Muscle of leg (tissue), 11 donors: ENCODE data around the gene MCF2L. TPM values are rescaled to one million over a fixed set of nuclear protein-coding genes. Genes with fewer than 3 reads are reported as not detected.

ENCODE experiments used
- DNase-seq: peaks from one replicate; pipeline ENCODE4 v3.0.0; 2013
- H3K27ac ChIP-seq: one replicate; pipeline ENCODE4 v1.5.1; 2013; ENCODE audit warnings: mild to moderate bottlenecking, low read length, control low read depth
- H3K27me3 ChIP-seq: one replicate; pipeline ENCODE4 v1.6.1; 2013; ENCODE audit warnings: low read length; ENCODE audit not compliant: control insufficient read depth, insufficient read depth
- H3K36me3 ChIP-seq: one replicate; pipeline ENCODE4 v1.6.1; 2013; ENCODE audit warnings: low read length; ENCODE audit not compliant: control insufficient read depth, insufficient read depth
- H3K4me1 ChIP-seq: one replicate; pipeline ENCODE4 v1.6.1; 2013; ENCODE audit warnings: low read length; ENCODE audit not compliant: control insufficient read depth, insufficient read depth
- H3K4me3 ChIP-seq: one replicate; pipeline ENCODE4 v1.5.1; 2013; ENCODE audit warnings: low read length, control low read depth
- H3K9me3 ChIP-seq: replicated peaks from 2 replicates; pipeline ENCODE4 v1.6.1; 2013; ENCODE audit warnings: low read depth, low read length; ENCODE audit not compliant: control insufficient read depth
- WGBS: methylation state at CpG from one replicate; pipeline ENCODE4 v1.1.5; 2013; ENCODE audit warnings: missing lambda C conversion rate; ENCODE audit not compliant: insufficient coverage; 5-methylcytosine and 5-hydroxymethylcytosine counted together
- polyA plus RNA-seq, 8 donors: library from polyadenylated mRNA; unstranded; fragments of 120-200 nt; gene quantifications; one replicate each; pipeline versions ENCODE4 v1.2.1 to v1.2.3, GENCODE V29; 2013; ENCODE audit warnings: inconsistent platforms in 1 of 8, low replicate concordance in 1 of 8; ENCODE audit not compliant: insufficient read length in 8 of 8, insufficient read depth in 1 of 8
- total RNA-seq: library from RNA; stranded (reverse); fragments of 120-200 nt; gene quantifications from one replicate; pipeline ENCODE4 v1.2.4, GENCODE V29; 2013

MCF2L gene
- total and polyA plus RNA-seq, 9 donors, result 15.9 to 27.6 (median 20.1) TPM

DNA sequence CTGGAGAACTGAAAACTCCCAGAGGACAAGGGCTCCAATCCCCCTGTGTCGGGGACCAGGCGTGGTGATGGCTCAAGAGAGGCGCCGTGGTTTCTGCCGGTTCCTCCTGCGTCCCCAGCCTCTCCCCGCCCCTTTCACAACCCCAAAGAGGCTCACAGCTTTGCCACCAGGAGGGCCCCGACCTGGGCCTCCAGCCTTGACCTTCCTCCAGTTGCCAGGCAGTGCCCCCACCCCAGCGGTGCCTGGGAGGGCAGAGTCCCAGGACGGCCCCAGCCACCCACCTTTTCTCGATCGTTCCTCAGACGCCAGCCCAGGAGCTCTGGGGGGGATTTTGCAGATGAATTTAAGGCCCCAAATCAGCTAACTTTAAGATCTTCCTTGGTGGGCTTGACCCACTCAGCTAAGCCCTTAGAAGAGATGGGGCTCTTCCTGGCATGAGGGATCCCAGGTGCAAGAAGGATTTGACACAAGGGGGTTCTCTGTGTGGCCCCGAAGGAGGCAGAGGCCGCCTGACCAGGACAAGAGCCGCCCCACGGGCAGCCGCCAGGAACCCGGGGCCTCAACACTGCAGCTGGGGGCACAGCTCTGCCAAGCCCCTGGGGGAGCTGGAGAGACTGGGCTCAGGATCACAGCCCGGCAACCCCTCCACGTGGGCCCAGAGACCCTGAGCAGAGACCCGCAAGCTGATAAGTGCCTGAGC, 47.0 kb downstream of the MCF2L start:
- H3K36me3 ChIP-seq, result peaks cover 29% of the 10 kb centered on the region
- no peak overlapping the region for H3K4me3 ChIP-seq
- no peak for DNase-seq
- no peaks in the 10 kb centered on the region for H3K4me1 ChIP-seq
- H3K27ac ChIP-seq, result no peak overlapping the region
- H3K27me3 ChIP-seq, result no peaks in the 10 kb centered on the region
- WGBS, result 72% methylated on average over 21 of the region's 22 CpGs
- H3K9me3 ChIP-seq, result no peaks in the 10 kb centered on the region

DNA sequence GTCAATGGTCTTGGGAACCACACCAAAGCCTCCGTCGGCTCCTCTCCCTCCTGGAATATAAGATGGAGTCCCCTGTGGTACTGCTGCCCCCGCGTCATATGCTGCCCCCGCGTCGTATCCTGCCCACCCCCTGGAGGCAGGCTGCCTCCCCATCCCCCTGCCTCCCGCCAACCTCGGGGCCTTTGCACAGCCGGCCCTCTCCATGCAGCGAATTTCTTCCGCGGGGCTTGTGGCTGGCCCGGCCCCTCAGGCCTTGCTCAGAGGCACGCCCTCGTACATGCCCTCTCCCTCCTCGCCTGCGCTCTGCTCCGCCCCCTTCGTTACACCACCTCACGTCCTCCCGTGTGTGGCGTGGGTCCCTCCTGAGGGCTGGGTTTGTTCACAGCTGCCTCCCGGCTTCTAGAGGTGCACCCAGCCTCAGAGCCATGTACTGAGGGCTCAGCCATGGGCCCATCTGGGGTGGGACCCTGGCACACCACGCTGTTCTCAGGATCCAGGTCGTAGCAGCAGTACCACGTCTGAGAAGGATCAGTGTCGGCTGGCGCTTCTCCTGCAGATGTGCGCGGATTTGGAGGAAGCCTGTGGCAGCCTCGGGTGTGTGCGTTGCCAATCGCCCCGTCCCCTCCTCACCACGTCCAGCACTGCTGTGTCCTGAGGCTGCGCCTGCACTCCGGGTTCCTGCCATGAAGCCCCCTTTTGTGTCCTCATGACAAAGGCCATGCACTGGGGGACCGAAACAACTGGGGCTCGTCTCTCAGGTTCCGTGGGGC, 47.7 kb downstream of the MCF2L start:
- H3K27ac ChIP-seq, result no peak overlapping the region
- H3K9me3 ChIP-seq, result no peaks in the 10 kb centered on the region
- no peaks in the 10 kb centered on the region for H3K4me1 ChIP-seq
- 87% methylated on average over 40 of the region's 41 CpGs for WGBS
- peaks cover 29% of the 10 kb centered on the region for H3K36me3 ChIP-seq
- DNase-seq, result no peak
- H3K27me3 ChIP-seq, result no peaks in the 10 kb centered on the region
- no peak overlapping the region for H3K4me3 ChIP-seq

DNA sequence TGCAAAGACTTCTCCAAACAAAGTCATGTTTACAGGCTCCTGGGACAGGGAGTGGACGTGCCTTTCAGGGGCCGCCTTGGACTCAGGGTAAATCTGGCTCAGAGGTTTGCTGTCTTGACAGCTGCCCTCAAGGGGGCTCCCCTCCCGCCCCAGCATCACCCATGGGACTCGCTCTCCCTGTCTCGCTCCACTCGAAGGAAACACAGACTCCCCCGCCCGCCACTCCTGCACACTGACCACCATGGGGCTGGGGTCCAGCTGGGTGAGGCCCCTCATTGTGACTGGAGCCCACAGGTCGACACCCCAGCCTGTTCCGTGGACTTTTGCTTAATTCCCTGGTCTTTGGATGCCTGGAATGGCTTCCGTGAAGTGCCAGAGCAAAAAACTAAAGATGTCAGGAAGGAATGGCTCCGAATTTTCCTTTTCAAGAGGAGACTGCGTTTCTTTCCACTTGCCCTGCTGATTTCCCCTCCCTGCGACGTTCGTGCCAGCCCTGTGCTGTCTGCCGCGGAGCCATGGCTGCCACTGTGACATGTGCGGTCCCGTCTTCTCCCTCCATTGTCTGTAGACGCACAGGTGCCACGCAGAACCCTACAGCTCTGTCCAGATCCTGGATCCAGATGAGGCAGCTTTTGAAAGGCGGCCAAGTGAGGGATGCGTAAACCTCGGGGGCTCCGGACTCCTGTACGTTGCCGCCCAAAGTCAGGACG, 48.6 kb downstream of the MCF2L start:
- WGBS, result 77% methylated on average over 28 of the region's 29 CpGs
- no peak overlapping the region for H3K27ac ChIP-seq
- no peak for DNase-seq
- H3K36me3 ChIP-seq, result peaks cover 29% of the 10 kb centered on the region
- H3K9me3 ChIP-seq, result no peaks in the 10 kb centered on the region
- H3K4me3 ChIP-seq, result no peak overlapping the region
- H3K4me1 ChIP-seq, result no peaks in the 10 kb centered on the region
- no peaks in the 10 kb centered on the region for H3K27me3 ChIP-seq

DNA sequence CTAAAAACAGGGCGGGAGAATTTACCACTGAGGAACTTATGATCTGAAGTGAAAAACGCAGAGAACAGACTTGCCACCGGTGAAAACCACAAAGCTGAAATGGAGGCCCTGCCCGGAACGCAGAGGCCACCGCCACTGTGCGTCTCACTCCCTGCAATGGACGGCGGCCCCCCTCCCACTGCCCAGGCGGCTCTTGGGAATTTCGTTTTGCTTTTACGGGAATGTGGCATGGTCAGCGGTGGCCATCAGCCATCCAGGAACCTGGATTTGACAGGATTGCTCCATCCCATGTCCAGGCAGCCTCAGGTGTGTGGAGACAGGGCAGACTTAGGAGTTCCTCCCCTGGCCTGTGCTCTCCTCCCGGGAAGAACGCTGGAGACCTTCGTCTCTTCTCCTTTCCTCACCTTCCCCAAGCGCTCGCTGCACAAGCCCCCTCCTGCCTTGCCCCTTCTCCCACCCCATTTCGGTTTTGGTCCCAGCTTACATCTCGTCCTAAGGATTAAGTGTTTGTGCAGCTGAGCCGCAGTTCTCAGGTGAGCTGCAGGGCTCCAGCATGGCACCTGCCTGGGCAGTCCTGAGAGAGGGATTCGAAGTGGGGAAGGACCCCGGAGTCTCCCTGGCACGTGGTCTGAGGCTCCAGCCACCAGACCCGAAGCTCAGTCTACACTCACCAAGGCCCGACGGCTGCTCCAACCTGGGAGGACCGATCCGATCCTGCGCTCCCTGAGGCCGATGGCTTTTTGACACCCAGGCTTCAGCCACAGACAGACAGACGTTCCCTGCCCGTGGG, 49.9 kb downstream of the MCF2L start:
- WGBS, result 85% methylated on average over 28 of the region's 33 CpGs
- Histone ChIP-seq H3K4me1 (no peaks in the 10 kb centered on the region), H3K4me3 (no peak overlapping the region), H3K36me3 (peaks cover 29% of the 10 kb centered on the region), H3K27me3 (peaks cover 2% of the 10 kb centered on the region), H3K9me3 (no peaks in the 10 kb centered on the region), H3K27ac (no peak overlapping the region)
- no peak for DNase-seq

DNA sequence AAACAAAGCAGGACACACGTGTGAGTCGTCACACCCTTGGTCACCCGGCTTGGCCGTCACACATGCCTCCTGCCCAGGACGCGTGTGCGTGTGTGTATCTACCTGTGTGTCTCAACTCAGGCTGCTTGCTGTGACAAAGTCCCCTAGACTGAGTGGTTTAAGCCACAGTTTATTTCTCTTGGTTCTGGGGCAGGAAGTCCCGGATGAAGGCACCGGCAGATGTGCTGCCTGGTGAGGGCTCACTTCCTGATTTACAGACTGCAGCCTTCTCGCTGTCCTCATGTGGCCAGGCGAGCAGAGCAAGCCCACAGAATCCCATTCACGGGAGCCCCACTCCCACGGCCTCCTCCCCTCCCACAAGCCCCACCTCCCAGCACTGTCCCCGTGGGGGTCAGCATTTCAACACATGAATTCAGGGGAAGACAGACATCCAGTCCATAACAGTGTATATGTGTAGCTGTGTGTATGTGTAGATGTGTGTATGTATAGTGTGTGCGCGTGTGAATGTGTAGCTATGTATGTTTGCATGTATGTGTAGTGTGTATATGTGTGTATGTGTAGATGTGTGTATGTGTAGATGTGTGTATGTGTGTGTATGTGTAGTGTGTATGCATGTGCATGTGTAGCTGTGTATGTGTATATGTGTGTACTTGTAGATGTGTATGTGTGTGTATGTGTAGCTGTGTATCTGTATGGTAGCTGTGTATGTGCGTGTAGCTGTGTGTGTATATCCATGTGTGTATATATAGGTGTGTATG, 51.5 kb downstream of the MCF2L start:
- H3K9me3 ChIP-seq, result no peaks in the 10 kb centered on the region
- no peak overlapping the region for H3K27ac ChIP-seq
- no peak for DNase-seq
- H3K36me3 ChIP-seq, result peaks cover 26% of the 10 kb centered on the region
- no peaks in the 10 kb centered on the region for H3K4me1 ChIP-seq
- WGBS, result 82% methylated on average over 14 of the region's 17 CpGs
- H3K4me3 ChIP-seq, result no peak overlapping the region
- H3K27me3 ChIP-seq, result peaks cover 2% of the 10 kb centered on the region

DNA sequence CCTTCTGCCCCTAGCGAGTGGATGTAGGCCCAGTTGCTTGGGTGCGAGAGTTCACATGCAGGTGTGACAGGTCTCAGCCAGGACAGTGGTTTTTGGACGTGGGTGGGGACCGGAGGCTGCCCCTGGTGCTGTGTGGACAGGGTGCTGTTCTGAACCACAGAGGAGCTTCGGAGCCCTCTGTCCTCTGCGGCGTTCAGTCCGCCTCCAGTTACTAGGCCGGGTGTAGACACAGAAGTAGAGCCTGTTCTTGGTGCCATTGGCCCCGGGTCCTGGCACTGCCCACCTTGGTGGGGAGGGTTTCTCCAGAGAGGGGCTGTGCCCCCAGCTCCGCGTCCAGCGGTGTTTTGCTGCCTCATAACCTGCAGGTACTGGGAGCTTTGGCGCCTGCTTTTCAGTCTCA, 52.4 kb downstream of the MCF2L start:
- H3K27ac ChIP-seq, result no peak overlapping the region
- DNase-seq, result no peak
- WGBS, result 75% methylated on average over 14 of the region's 14 CpGs
- peaks cover 21% of the 10 kb centered on the region for H3K36me3 ChIP-seq
- no peak overlapping the region for H3K4me3 ChIP-seq
- peaks cover 4% of the 10 kb centered on the region for H3K27me3 ChIP-seq
- no peaks in the 10 kb centered on the region for H3K4me1 ChIP-seq
- no peaks in the 10 kb centered on the region for H3K9me3 ChIP-seq

DNA sequence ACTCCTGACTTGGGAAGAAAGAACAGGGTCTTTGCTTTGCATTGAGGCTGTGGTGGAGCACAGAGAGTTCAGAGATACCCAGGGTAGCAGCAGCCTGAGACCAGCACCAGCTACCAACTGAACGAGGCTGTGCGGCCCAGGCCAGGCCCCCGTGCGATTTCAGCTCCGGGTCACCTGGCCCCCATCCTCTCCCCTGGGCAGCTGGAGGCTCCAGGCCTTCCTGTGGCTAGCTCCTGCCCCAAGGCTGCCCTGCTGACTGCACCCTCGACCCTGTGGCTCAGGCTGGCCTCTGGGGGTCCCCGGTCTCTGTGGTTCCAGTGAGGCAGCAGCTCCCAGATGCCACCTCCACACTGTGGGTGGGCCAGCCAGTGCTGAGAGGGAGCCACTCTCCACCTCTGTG, 52.8 kb downstream of the MCF2L start:
- no peaks in the 10 kb centered on the region for H3K4me1 ChIP-seq
- no peaks in the 10 kb centered on the region for H3K9me3 ChIP-seq
- H3K36me3 ChIP-seq, result peaks cover 21% of the 10 kb centered on the region
- H3K4me3 ChIP-seq, result no peak overlapping the region
- DNase-seq, result no peak
- peaks cover 4% of the 10 kb centered on the region for H3K27me3 ChIP-seq
- no peak overlapping the region for H3K27ac ChIP-seq
- 64% methylated on average over 7 of the region's 7 CpGs for WGBS

DNA sequence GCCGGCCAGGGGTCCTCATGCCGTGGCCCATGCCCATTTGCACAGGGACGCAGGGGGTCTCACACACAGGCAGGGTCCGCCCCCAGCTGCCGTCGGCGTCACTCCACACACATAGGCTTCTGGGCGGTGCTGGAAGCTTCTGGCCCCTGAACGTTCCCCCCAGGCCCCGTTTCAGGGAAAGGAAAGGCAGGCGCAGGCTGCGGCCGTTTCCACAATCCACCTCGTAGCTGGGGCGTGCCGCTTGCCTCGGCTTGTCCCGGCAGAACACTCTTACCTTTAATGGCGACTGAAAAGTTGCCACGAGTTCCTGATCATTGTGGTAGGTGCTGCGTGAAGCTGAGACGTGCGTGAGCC, 53.4 kb downstream of the MCF2L start:
- Histone ChIP-seq H3K27me3 (peaks cover 4% of the 10 kb centered on the region), H3K9me3 (no peaks in the 10 kb centered on the region), H3K4me3 (no peak overlapping the region), H3K27ac (no peak overlapping the region), H3K4me1 (peaks cover 3% of the 10 kb centered on the region), H3K36me3 (peaks cover 17% of the 10 kb centered on the region)
- DNase-seq, result no peak
- whole genome bisulfite sequencing, result 38% methylated on average over 17 of the region's 23 CpGs

DNA sequence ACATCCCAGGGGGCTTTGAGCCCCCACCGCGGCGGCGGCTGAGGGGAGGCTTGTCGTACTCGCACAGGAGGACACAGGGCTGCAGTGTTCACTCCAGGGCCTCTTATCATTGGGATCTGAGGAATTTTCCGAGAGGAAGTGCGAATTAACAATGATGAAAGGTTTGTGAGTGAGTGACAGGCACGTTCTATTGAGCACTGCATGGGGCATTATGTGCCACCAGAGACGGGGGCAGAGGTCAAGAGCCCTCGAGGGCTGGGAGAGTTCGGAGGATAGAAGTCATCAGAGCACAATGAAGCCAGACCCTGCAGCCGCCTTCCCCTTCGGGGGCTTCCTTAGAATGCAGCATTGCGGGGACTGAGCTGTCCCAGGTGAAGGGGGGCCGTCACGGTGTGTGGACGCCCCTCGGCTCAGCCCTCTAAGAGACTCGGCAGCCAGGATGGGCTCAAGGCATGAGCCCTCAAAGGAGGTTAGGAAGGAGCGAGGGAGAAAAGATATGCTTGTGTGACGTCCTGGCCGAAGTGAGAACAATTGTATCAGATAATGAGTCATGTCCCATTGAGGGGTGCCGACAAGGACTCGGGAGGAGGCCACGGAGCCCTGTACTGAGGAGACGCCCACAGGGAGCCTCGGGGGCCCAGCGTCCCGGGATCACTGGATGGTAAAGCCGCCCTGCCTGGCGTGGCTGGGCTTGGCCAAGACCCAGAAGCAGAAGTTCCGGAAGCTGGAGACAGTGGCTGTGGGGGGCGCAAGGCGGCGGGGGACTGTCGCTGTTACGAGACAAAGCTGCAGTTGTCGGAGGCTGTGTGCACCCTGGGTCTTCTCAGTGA, 53.9 kb downstream of the MCF2L start:
- WGBS, result 49% methylated on average over 39 of the region's 39 CpGs
- DNase-seq, result no peak
- Histone ChIP-seq H3K27ac (no peak overlapping the region), H3K4me3 (no peak overlapping the region), H3K4me1 (peaks cover 4% of the 10 kb centered on the region), H3K9me3 (no peaks in the 10 kb centered on the region), H3K27me3 (peaks cover 4% of the 10 kb centered on the region), H3K36me3 (peaks cover 13% of the 10 kb centered on the region)
